ENCODE data around the gene AP2A1. TPM values are rescaled to one million over a fixed set of nuclear protein-coding genes. Genes with fewer than 3 reads are reported as not detected.

AP2A1 gene
- total RNA-seq, 4 donors from 2014 or later: 50.7 to 77.8 (median 65.8) TPM

DNA sequence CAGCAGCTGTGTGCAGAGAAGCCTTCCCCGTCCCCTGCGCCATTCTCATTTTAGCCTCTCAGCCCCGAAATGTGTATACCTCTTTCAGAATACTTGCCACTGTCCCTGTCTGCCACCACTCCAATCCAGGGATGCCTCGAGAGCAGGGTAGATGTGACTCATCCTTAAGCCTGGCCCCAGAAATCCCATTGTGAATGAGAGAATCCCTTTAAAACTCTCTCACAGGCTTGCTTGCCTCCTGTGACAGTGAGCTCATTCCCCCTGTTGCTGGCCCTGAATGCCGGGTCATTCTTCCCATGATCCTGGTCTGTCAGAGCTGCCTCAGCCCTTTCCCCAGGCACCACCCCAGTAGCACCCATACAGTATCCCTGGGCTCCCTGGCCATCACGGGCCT, 9.6 kb downstream of the AP2A1 start:
- Histone ChIP-seq H3K9me3 (no peaks in the 10 kb centered on the region), H3K4me1 (peaks cover 0 to 37% (median 0%) of the 10 kb centered on the region in 3 donors), H3K27me3 (no peaks in the 10 kb centered on the region), H3K36me3 (peaks cover 0 to 43% (median 0%) of the 10 kb centered on the region in 3 donors), H3K4me3 (no peak overlapping the region), H3K27ac (no peak overlapping the region)
- intact Hi-C loops (cut with DNase I): no loop called here
- WGBS, 2 donors: 86 to 88% methylated on average over 6 of the region's 6 CpGs
- no peak for DNase-seq
- TF ChIP-seq, protein P1, sequence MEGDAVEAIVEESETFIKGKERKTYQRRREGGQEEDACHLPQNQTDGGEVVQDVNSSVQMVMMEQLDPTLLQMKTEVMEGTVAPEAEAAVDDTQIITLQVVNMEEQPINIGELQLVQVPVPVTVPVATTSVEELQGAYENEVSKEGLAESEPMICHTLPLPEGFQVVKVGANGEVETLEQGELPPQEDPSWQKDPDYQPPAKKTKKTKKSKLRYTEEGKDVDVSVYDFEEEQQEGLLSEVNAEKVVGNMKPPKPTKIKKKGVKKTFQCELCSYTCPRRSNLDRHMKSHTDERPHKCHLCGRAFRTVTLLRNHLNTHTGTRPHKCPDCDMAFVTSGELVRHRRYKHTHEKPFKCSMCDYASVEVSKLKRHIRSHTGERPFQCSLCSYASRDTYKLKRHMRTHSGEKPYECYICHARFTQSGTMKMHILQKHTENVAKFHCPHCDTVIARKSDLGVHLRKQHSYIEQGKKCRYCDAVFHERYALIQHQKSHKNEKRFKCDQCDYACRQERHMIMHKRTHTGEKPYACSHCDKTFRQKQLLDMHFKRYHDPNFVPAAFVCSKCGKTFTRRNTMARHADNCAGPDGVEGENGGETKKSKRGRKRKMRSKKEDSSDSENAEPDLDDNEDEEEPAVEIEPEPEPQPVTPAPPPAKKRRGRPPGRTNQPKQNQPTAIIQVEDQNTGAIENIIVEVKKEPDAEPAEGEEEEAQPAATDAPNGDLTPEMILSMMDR (IDR thresholded peaks at IDR 0.05): no peak
- no peak for TF ChIP-seq POLR2A (IDR thresholded peaks at IDR 0.05)

DNA sequence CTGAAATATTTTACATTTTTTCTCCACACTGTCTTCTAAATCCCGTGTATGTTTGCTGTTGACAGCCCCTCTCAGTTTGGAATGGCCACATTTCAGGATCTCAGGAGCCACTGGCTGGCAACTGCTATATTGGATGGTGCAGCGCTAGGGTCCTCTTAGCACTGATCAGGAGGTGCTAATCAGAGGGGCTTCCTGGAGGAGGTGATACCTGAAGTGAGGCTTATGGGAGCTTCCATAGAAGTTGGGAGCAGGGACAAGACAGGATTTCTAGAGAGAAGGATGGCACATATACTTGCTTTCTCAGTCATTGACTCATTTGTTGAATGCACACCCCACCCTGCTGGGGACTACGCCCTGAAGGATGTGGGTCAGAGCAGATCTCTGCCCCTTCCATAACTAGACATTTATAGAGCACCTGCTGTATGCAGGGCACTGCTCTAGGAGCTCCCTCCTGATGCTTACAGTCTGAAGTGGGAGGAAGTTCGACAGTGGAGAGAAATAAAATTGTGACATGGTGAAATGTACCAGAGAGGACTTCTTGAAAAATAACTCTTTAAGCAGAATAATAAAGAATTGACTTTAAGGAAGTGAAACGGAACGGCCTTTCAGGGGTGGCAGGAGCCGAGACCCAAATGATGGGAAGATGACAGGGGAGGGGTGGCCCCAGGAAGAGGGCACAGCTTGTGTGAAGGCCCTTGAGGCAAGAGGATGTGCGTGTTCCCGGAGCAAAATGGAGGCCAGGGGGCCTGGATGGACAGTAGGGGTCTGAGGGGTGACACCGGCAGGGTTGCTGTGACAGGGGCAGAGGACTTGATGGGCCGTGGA, 13.1 kb downstream of the AP2A1 start:
- TF ChIP-seq, protein P1 (IDR thresholded peaks at IDR 0.05): no peak
- no peak for TF ChIP-seq POLR2A (IDR thresholded peaks at IDR 0.05)
- no peaks in the 10 kb centered on the region for H3K27me3 ChIP-seq
- peak overlapping the region in 1 of 4 donors; percentile 0 for H3K27ac ChIP-seq
- DNase-seq: no peak
- no peaks in the 10 kb centered on the region for H3K9me3 ChIP-seq
- peaks cover 14 to 62% (median 16%) of the 10 kb centered on the region in 3 donors for H3K36me3 ChIP-seq
- no peak overlapping the region for H3K4me3 ChIP-seq
- H3K4me1 ChIP-seq: peaks cover 0 to 20% (median 0%) of the 10 kb centered on the region in 3 donors
- intact Hi-C loops (cut with DNase I): no loop called here
- WGBS, 2 donors: 79 to 87% methylated on average over 11 of the region's 11 CpGs

DNA sequence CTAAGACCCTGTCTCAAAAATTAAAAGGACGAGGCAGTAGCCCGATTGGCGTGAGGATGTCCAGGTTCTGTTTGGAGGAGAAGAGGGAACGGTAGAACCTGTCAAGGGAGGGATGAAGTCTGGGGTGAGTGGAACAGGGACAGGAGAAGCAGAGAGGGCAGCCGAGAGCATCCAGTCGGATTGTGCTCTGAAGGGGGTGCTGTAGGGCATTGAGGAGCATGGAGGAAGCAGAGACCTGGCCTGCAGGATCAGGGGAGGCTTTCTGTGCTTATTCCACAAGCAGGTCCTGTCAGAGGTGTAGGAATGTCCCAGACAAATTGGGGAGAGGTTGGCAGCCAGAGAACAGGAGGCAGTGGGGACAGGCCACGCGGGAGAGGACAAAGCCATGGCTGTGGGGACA, 14.1 kb downstream of the AP2A1 start:
- H3K27me3 ChIP-seq: no peaks in the 10 kb centered on the region
- H3K27ac ChIP-seq: peak overlapping the region in 1 of 4 donors; percentile 0
- no peak overlapping the region for H3K4me3 ChIP-seq
- intact Hi-C loops (cut with DNase I): no loop called here
- H3K36me3 ChIP-seq: peaks cover 14 to 62% (median 16%) of the 10 kb centered on the region in 3 donors
- no peak for TF ChIP-seq POLR2A (IDR thresholded peaks at IDR 0.05)
- TF ChIP-seq, protein P1 (IDR thresholded peaks at IDR 0.05): no peak
- H3K4me1 ChIP-seq: peaks cover 0 to 22% (median 0%) of the 10 kb centered on the region in 3 donors
- DNase-seq: no peak
- 93 to 94% methylated on average over 8 of the region's 8 CpGs for WGBS, 2 donors
- no peaks in the 10 kb centered on the region for H3K9me3 ChIP-seq

DNA sequence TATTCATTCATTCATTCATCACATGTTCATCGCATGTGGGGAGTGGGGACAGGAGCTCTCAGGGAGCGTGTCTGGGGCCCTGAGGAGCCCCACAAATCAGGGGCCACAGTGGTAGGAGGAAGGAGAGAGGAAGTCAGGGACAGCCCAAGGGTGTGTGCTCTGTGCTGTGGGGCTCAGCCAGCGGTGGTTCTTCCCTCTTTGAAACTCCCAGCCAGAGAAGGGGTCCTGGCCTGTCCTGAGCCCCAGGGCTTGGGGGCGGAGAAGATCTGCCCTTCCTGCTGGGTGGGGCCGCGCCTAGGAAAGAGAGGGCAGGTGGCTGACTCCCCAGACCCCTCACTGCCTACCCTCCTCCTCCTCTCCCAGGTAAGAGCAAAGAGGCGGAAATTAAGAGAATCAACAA, 14.6 kb downstream of the AP2A1 start:
- TF ChIP-seq, protein P1 (IDR thresholded peaks at IDR 0.05): no peak
- no peak for TF ChIP-seq POLR2A (IDR thresholded peaks at IDR 0.05)
- WGBS, 2 donors: 47 to 74% methylated on average over 4 to 6 of the region's 7 CpGs
- Histone ChIP-seq H3K27ac (peak overlapping the region in 1 of 4 donors; percentile 9), H3K9me3 (no peaks in the 10 kb centered on the region), H3K4me3 (no peak overlapping the region), H3K27me3 (no peaks in the 10 kb centered on the region), H3K36me3 (peaks cover 14 to 62% (median 16%) of the 10 kb centered on the region in 3 donors), H3K4me1 (peaks cover 1 to 22% (median 2%) of the 10 kb centered on the region in 3 donors)
- DNase-seq: no peak
- intact Hi-C loops (cut with DNase I): no loop called here

DNA sequence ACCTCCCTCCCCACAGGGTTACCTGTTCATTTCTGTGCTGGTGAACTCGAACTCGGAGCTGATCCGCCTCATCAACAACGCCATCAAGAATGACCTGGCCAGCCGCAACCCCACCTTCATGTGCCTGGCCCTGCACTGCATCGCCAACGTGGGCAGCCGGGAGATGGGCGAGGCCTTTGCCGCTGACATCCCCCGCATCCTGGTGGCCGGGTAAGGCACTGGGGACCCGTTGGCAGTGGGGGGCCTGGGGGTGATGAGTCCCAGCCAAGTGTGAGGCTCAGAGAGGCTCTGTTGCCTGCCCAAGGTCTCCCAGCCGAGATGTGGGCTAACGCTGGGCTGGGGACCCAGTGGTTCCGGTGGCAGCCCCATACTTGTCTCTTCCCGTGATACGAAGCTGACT, 15.7 kb downstream of the AP2A1 start:
- Histone ChIP-seq H3K36me3 (peaks cover 14 to 65% (median 17%) of the 10 kb centered on the region in 3 donors), H3K27ac (no peak overlapping the region), H3K4me1 (peaks cover 7 to 30% (median 9%) of the 10 kb centered on the region in 3 donors), H3K27me3 (no peaks in the 10 kb centered on the region), H3K9me3 (no peaks in the 10 kb centered on the region), H3K4me3 (no peak overlapping the region)
- DNase-seq: no peak
- no peak for TF ChIP-seq POLR2A (IDR thresholded peaks at IDR 0.05)
- TF ChIP-seq, protein P1 (IDR thresholded peaks at IDR 0.05): no peak
- 95 to 100% methylated on average over 4 to 5 of the region's 18 CpGs for WGBS, 2 donors
- intact Hi-C loops (cut with DNase I): no loop called here
